Thyroid gland (tissue), 4 donors: ENCODE data around the gene PAWR. TPM values are rescaled to one million over a fixed set of nuclear protein-coding genes. Genes with fewer than 3 reads are reported as not detected.
"Not testable (repeated sequence)": the region's sequence is repeated elsewhere in the genome, so short reads cannot be mapped to it uniquely, and the experiment has no call there.

Source experiments
- DNase-seq, 2 donors: peaks; one replicate each; pipeline ENCODE4 v3.0.0-alpha.2; 2019
- H3K27ac ChIP-seq, 3 donors: fragments of 200-600 bp; sonication (generic); 1 replicate in 2 of 3; 2 replicates in 1 of 3; pipeline ENCODE4 v1.5.1; 2016 to 2019; ENCODE audit warnings: mild to moderate bottlenecking in 1 of 3, moderate library complexity in 1 of 3
- H3K27me3 ChIP-seq: fragments of 200-600 bp; sonication (generic); one replicate; pipeline ENCODE4 v1.5.1; 2019
- H3K36me3 ChIP-seq, 2 donors: fragments of 200-600 bp; sonication (generic); one replicate each; pipeline ENCODE4 v1.5.1; 2016 to 2019
- H3K4me1 ChIP-seq, 2 donors: fragments of 200-600 bp; sonication (generic); one replicate each; pipeline ENCODE4 v1.5.1; 2017 to 2019
- H3K4me3 ChIP-seq, 3 donors: fragments of 200-600 bp; sonication (generic); replicated peaks in 1 of 3; 1 replicate in 2 of 3; 2 replicates in 1 of 3; pipeline ENCODE4 v1.5.1; 2016; ENCODE audit warnings: mild to moderate bottlenecking in 1 of 3
- H3K9me3 ChIP-seq: fragments of 200-600 bp; sonication (generic); one replicate; pipeline ENCODE4 v1.5.1; 2017
- POLR2A ChIP-seq, 2 donors: fragments of 450-650 bp; IDR thresholded peaks; one replicate each; pipeline ENCODE4 v1.6.1; 2017; ENCODE audit warnings: antibody characterized with exemption in 2 of 2, mild to moderate bottlenecking in 2 of 2, moderate library complexity in 1 of 2
- WGBS, 2 donors: methylation state at CpG; one replicate each; pipeline ENCODE4 v1.1.5; 2017; 5-methylcytosine and 5-hydroxymethylcytosine counted together
- intact Hi-C: fragments of 100-400 bp; cut with DNase I; formaldehyde crosslinking; loops from one replicate; pipeline ENCODE4 v1.15.1; 2023
- total RNA-seq, 4 donors: library from RNA; depleted of rRNA; stranded (reverse); fragments of >200 nt; gene quantifications; one replicate each; pipeline ENCODE4 v1.2.3, GENCODE V29; 2016
- TF ChIP-seq, protein P1 (sequence below), 6 experiments: fragments of 200-600 bp in 3 of 6; fragments of 450-650 bp in 3 of 6; sonication (generic) in 3 of 6; IDR thresholded peaks; one replicate each; pipeline ENCODE4 v1.5.1; 2016 to 2019; ENCODE audit warnings: antibody characterized with exemption in 6 of 6, mild to moderate bottlenecking in 2 of 6, inconsistent platforms in 1 of 6, moderate library complexity in 1 of 6

PAWR gene
- total RNA-seq, 4 donors from 2014 or later, result 83.7 to 125 (median 86.4) TPM

DNA sequence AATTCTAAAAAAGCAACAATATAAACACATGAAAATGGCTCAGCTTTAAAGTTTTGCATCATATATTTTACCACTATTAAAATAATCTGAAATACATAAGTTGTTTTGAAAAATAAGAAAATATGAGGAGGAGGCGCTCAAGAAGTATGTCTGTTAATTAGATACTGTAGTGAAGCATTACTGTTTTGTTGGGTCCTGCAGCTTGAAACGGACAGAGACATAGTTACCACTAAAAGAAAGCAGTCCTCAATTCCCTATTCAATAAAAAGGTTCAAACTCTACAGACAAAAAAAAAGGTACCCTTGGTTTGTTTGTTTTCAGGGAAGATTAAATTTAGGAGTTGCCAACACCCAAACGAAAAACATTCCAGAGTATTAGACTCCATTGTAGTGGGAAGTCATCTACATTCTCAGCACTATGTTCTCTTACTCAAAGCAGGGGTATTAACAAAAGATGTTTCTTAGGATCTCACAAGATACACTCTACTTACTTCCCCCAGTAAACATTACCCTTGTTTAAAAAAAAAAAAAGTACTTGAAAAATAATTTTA, 3.0 kb downstream of the PAWR start:
- WGBS, 2 donors, result 19 to 31% methylated on average over 3 of the region's 3 CpGs
- TF ChIP-seq, protein P1, sequence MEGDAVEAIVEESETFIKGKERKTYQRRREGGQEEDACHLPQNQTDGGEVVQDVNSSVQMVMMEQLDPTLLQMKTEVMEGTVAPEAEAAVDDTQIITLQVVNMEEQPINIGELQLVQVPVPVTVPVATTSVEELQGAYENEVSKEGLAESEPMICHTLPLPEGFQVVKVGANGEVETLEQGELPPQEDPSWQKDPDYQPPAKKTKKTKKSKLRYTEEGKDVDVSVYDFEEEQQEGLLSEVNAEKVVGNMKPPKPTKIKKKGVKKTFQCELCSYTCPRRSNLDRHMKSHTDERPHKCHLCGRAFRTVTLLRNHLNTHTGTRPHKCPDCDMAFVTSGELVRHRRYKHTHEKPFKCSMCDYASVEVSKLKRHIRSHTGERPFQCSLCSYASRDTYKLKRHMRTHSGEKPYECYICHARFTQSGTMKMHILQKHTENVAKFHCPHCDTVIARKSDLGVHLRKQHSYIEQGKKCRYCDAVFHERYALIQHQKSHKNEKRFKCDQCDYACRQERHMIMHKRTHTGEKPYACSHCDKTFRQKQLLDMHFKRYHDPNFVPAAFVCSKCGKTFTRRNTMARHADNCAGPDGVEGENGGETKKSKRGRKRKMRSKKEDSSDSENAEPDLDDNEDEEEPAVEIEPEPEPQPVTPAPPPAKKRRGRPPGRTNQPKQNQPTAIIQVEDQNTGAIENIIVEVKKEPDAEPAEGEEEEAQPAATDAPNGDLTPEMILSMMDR (IDR thresholded peaks at IDR 0.05), result no peak
- no peak for TF ChIP-seq POLR2A (IDR thresholded peaks at IDR 0.05)
- H3K4me1 ChIP-seq, result peaks cover 23 to 38% of the 10 kb centered on the region in 2 donors
- H3K27me3 ChIP-seq, result no peaks in the 10 kb centered on the region
- H3K27ac ChIP-seq, result peak overlapping the region; percentile 96 to 98 (median 97)
- H3K4me3 ChIP-seq, result peak overlapping the region in 2 of 3 donors; percentile 4 to 92
- no peak for DNase-seq
- intact Hi-C loops, result no loop called here
- no peaks in the 10 kb centered on the region for H3K9me3 ChIP-seq
- no peaks in the 10 kb centered on the region for H3K36me3 ChIP-seq

- peak overlapping the region in 1 of 3 donors; percentile 98 for H3K27ac ChIP-seq
Observed at GRCh38 chr12:79686171-79686570, 4.6 kb downstream of the PAWR start.

DNA sequence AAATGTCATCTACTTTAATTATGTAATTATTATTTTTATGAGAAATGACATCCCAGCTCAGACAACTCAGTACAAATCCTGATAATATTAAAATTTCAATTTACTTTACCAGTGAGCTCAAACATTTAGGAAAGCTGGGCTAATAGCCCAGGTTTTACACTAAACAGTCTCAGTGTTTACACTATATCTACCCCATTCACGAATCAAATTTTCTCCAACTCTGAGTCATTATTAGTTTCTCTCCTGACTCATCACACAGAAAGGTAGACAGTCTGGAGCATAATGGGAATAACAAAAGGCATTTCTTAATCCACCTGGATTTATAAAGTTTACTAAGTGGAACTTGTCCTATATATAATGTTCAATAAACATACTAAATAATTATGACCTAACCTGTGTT, 5.7 kb downstream of the PAWR start:
- DNase-seq, result no peak
- 0 to 11% methylated on average over 1 of the region's 1 CpG for WGBS, 2 donors
- Histone ChIP-seq H3K9me3 (no peaks in the 10 kb centered on the region), H3K27ac (no peak overlapping the region), H3K4me1 (peaks cover 35 to 49% of the 10 kb centered on the region in 2 donors), H3K4me3 (no peak overlapping the region), H3K27me3 (no peaks in the 10 kb centered on the region), H3K36me3 (no peaks in the 10 kb centered on the region)
- intact Hi-C loops, result no loop called here
- no peak for TF ChIP-seq POLR2A (IDR thresholded peaks at IDR 0.05)
- TF ChIP-seq, protein P1 (IDR thresholded peaks at IDR 0.05), result no peak

More at GRCh38 chr12:79686171-79686570, 4.6 kb downstream of the PAWR start:
- H3K9me3 ChIP-seq, result no peaks in the 10 kb centered on the region
- peaks cover 35 to 48% of the 10 kb centered on the region in 2 donors for H3K4me1 ChIP-seq
- no peaks in the 10 kb centered on the region for H3K36me3 ChIP-seq
- no peaks in the 10 kb centered on the region for H3K27me3 ChIP-seq
- intact Hi-C loops, result no loop called here
- WGBS, 2 donors, result 69 to 73% methylated on average over 2 of the region's 2 CpGs
- TF ChIP-seq, protein P1 (IDR thresholded peaks at IDR 0.05), result no peak
- no peak for TF ChIP-seq POLR2A (IDR thresholded peaks at IDR 0.05)
- no peak for DNase-seq
- H3K4me3 ChIP-seq, result no peak overlapping the region

- WGBS, 2 donors, result 98% methylated on average over 5 of the region's 5 CpGs
- intact Hi-C loops, H3K27me3 ChIP-seq, H3K27ac ChIP-seq, H3K4me3 ChIP-seq, DNase-seq, H3K36me3 ChIP-seq, H3K9me3 ChIP-seq: not testable (repeated sequence)
- H3K4me1 ChIP-seq, result peaks cover 35 to 49% of the 10 kb centered on the region in 2 donors
Observed at GRCh38 chr12:79684338-79684737, 6.4 kb downstream of the PAWR start.

DNA sequence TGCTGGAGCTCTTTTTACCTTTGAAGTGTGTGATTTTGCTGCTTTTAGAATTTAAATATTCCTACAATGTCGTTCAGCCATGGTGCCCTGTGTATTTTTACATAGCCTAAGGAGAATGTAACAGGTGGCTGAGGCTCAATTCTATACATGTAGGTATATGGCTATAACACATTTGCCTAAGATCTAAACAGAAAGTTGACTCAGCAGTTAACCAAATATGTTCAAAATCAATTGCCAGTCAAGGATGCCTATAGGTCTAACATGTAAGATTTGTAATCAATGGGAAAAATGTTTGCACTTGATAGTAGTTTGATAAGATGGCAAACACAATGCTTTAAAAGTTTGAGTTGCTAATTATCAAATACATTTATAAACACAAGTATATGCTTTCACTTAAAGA, 8.2 kb downstream of the PAWR start:
- intact Hi-C loops, result no loop called here
- Histone ChIP-seq H3K4me1 (peaks cover 35 to 49% of the 10 kb centered on the region in 2 donors), H3K27ac (no peak overlapping the region), H3K4me3 (no peak overlapping the region), H3K27me3 (no peaks in the 10 kb centered on the region), H3K36me3 (no peaks in the 10 kb centered on the region), H3K9me3 (no peaks in the 10 kb centered on the region)
- no peak for DNase-seq
- 31 to 40% methylated on average over 1 of the region's 1 CpG for WGBS, 2 donors
- no peak for TF ChIP-seq POLR2A (IDR thresholded peaks at IDR 0.05)
- TF ChIP-seq, protein P1 (IDR thresholded peaks at IDR 0.05), result no peak
